SK-N-SH treated with all-trans-retinoic acid at 6 μM for 48 hours (cell line): ENCODE data around the gene DNAAF5.

Experiments used
- BACH2 ChIP-seq: fragments of 250-450 bp; sonication (Bioruptor Pico); IDR thresholded peaks from 2 replicates; pipeline ENCODE4 v1.9.0; 2021; ENCODE audit warnings: mild to moderate bottlenecking, borderline replicate concordance
- CREB5 ChIP-seq: fragments of 250-450 bp; sonication (Bioruptor Pico); IDR thresholded peaks from 2 replicates; pipeline ENCODE4 v1.5.1; 2020; ENCODE audit warnings: low read depth, mild to moderate bottlenecking, moderate library complexity
- CSDC2 ChIP-seq: fragments of 250-450 bp; sonication (Bioruptor Pico); IDR thresholded peaks from 2 replicates; pipeline ENCODE4 v1.5.0; 2020; ENCODE audit warnings: mild to moderate bottlenecking, moderate library complexity
- ESRRG ChIP-seq: fragments of 250-450 bp; sonication (Bioruptor Pico); IDR thresholded peaks from 2 replicates; pipeline ENCODE4 v1.6.1; 2021; ENCODE audit warnings: mild to moderate bottlenecking
- ISL1 ChIP-seq: fragments of 250-450 bp; sonication (Bioruptor Pico); IDR thresholded peaks from 2 replicates; pipeline ENCODE4 v2.1.2; 2022; ENCODE audit warnings: mild to moderate bottlenecking, moderate library complexity
- SNAI2 ChIP-seq: fragments of 250-450 bp; sonication (Bioruptor Pico); IDR thresholded peaks from 2 replicates; pipeline ENCODE4 v1.5.0; 2020; ENCODE audit warnings: mild to moderate bottlenecking, moderate library complexity
- TCF4 ChIP-seq: fragments of 250-450 bp; sonication (Bioruptor Pico); IDR thresholded peaks from 2 replicates; pipeline ENCODE4 v1.8.0; 2021; ENCODE audit warnings: mild to moderate bottlenecking, moderate library complexity, borderline replicate concordance
- TSHZ2 ChIP-seq: fragments of 250-450 bp; sonication (Bioruptor Pico); IDR thresholded peaks from 2 replicates; pipeline ENCODE4 v1.5.0; 2020; ENCODE audit warnings: mild to moderate bottlenecking, moderate library complexity
- ZFP30 ChIP-seq: fragments of 450-650 bp; formaldehyde crosslinking; IDR thresholded peaks from 2 replicates; pipeline ENCODE4 v1.5.0; 2022; ENCODE audit warnings: mild to moderate bottlenecking, moderate library complexity
- ZNF70 ChIP-seq: fragments of 450-650 bp; formaldehyde crosslinking; IDR thresholded peaks from 2 replicates; pipeline ENCODE4 v1.5.0; 2020; ENCODE audit warnings: mild to moderate bottlenecking, moderate library complexity

GRCh38 chr7:772005-772294 lies 45.5 kb downstream of the DNAAF5 start:
- TF ChIP-seq ISL1 (CRISPR knock-in tag), result no peak
- TF ChIP-seq ZFP30 (CRISPR knock-in tag), result no peak
- TF ChIP-seq TCF4, result no peak
- TF ChIP-seq ESRRG (CRISPR knock-in tag), result no peak
- TF ChIP-seq SNAI2, result no peak
- no peak for TF ChIP-seq TSHZ2 (CRISPR knock-in tag)
- TF ChIP-seq BACH2, result no peak
- TF ChIP-seq ZNF70 (CRISPR knock-in tag), result no peak
- no peak for TF ChIP-seq CREB5
- TF ChIP-seq CSDC2 (CRISPR knock-in tag), result no peak
